Keratinocyte (primary cell): ENCODE results near the gene ITPR2. TPM values are rescaled to one million over a fixed set of nuclear protein-coding genes. Genes with fewer than 3 reads are reported as not detected.

Source experiments
- DNase-seq: peaks from one replicate; pipeline ENCODE4 v3.0.0-alpha.2; 2011; ENCODE audit warnings: low read depth, missing footprints, low spot score
- FAIRE-seq: peaks from 2 replicates; lab custom pipeline; 2011; peaks lifted over from hg19 to GRCh38; lab: Jason Lieb, UNC
- H2AFZ ChIP-seq: 2 replicates; pipeline ENCODE4 v1.6.0; 2012; ENCODE audit warnings: low read length, control low read depth, inconsistent platforms; ENCODE audit not compliant: control insufficient read depth
- H3K27ac ChIP-seq: 2 replicates; pipeline ENCODE4 v1.5.1; 2011; ENCODE audit warnings: low read length; ENCODE audit not compliant: control insufficient read depth, insufficient read depth
- H3K27me3 ChIP-seq: 3 replicates; pipeline ENCODE4 v1.6.0; 2011; ENCODE audit warnings: low read length; ENCODE audit not compliant: control insufficient read depth, insufficient read depth; ENCODE audit errors: extremely low read depth
- H3K36me3 ChIP-seq, 2 experiments: 2 replicates in 1 of 2; 3 replicates in 1 of 2; pipeline ENCODE4 v1.5.1; 2011; ENCODE audit warnings: low read length in 2 of 2, mild to moderate bottlenecking in 1 of 2; ENCODE audit not compliant: control insufficient read depth in 2 of 2, insufficient read depth in 2 of 2; ENCODE audit errors: extremely low read depth in 1 of 2
- H3K4me1 ChIP-seq: 3 replicates; pipeline ENCODE4 v1.5.1; 2011; ENCODE audit warnings: low read length; ENCODE audit not compliant: control insufficient read depth, insufficient read depth; ENCODE audit errors: extremely low read depth
- H3K4me2 ChIP-seq: 3 replicates; pipeline ENCODE4 v1.6.0; 2011; ENCODE audit warnings: low read depth, low read length; ENCODE audit not compliant: control insufficient read depth, insufficient read depth; ENCODE audit errors: extremely low read depth
- H3K4me3 ChIP-seq, 3 experiments: fragments of 200-600 bp in 1 of 3; sonication (generic) in 1 of 3; 2 replicates in 2 of 3; 3 replicates in 1 of 3; pipeline ENCODE4 v1.5.1; 2011 to 2016; ENCODE audit warnings: low read length in 3 of 3, mild to moderate bottlenecking in 3 of 3, control low read depth in 2 of 3, inconsistent platforms in 1 of 3, low read depth in 1 of 3, mixed read lengths in 1 of 3, mixed run types in 1 of 3, moderate library complexity in 1 of 3; ENCODE audit not compliant: control insufficient read depth in 2 of 3, insufficient read depth in 2 of 3; ENCODE audit errors: extremely low read depth in 1 of 3
- H3K79me2 ChIP-seq: 2 replicates; pipeline ENCODE4 v1.6.0; 2012; ENCODE audit warnings: low read length; ENCODE audit not compliant: control insufficient read depth, insufficient read depth
- H3K9ac ChIP-seq: 3 replicates; pipeline ENCODE4 v1.6.0; 2011; ENCODE audit warnings: low read length; ENCODE audit not compliant: control insufficient read depth, insufficient read depth; ENCODE audit errors: extremely low read depth
- H3K9me1 ChIP-seq: 3 replicates; pipeline ENCODE4 v1.6.0; 2011; ENCODE audit warnings: low read length; ENCODE audit not compliant: control insufficient read depth, insufficient read depth; ENCODE audit errors: extremely low read depth
- H3K9me3 ChIP-seq: 2 replicates; pipeline ENCODE4 v1.5.1; 2012; ENCODE audit warnings: low read depth, low read length; ENCODE audit not compliant: control insufficient read depth
- H4K20me1 ChIP-seq: 3 replicates; pipeline ENCODE4 v1.6.0; 2011; ENCODE audit warnings: low read length; ENCODE audit not compliant: control insufficient read depth, insufficient read depth; ENCODE audit errors: extremely low read depth
- EZH2 ChIP-seq: IDR thresholded peaks from one replicate; pipeline ENCODE4 v1.6.1; 2012; ENCODE audit warnings: inconsistent platforms, mild to moderate bottlenecking, low read length, moderate library complexity
- dilution Hi-C: fragments of 300-500 bp; cut with MboI; formaldehyde crosslinking; loops from one replicate; pipeline ENCODE4 v1.7.0; 2020; ENCODE audit warnings: low sequenced_read_pairs; ENCODE audit not compliant: extremely low pct_ligation_motif_present
- polyA plus RNA-seq, 5 experiments: library from polyadenylated mRNA; depleted of rRNA in 3 of 5; stranded (reverse) in 3 of 5; stranded (forward) in 1 of 5; unstranded in 1 of 5; fragments of >200 nt; gene quantifications; 1 replicate in 1 of 5; 2 replicates in 3 of 5; 3 replicates in 1 of 5; pipeline versions ENCODE4 v1.2.1 to v1.2.3, GENCODE V29; 2011 to 2012; ENCODE audit warnings: missing spikeins in 2 of 5, low read depth in 1 of 5, low replicate concordance in 1 of 5
- TF ChIP-seq, protein P1 (sequence below), 3 experiments: IDR thresholded peaks in 1 of 3; conservative IDR thresholded peaks in 1 of 3; optimal IDR thresholded peaks in 1 of 3; 2 replicates in 2 of 3; 3 replicates in 1 of 3; pipeline versions ENCODE3 to v1.5.1; 2011; ENCODE audit warnings: low read length in 3 of 3, mild to moderate bottlenecking in 3 of 3, moderate library complexity in 2 of 3, control low read depth in 1 of 3, inconsistent platforms in 1 of 3; ENCODE audit not compliant: insufficient read depth in 2 of 3; ENCODE audit errors: extremely low read depth in 1 of 3

The ITPR2 gene
- polyA plus RNA-seq, 1 donor (not counting 4 experiments of a cell fraction or from before 2014, with no cell fraction given): 7.6 TPM

- Histone ChIP-seq H3K27ac (no peak overlapping the region), H3K4me2 (no peak overlapping the region), H3K79me2 (no peaks in the 10 kb centered on the region), H3K9ac (no peak overlapping the region), H3K36me3 (no peaks in the 10 kb centered on the region), H2AFZ (no peak overlapping the region), H4K20me1 (no peaks in the 10 kb centered on the region), H3K4me3 (no peak overlapping the region), H3K9me1 (no peaks in the 10 kb centered on the region), H3K9me3 (no peaks in the 10 kb centered on the region), H3K27me3 (no peaks in the 10 kb centered on the region), H3K4me1 (no peaks in the 10 kb centered on the region)
- FAIRE-seq: no peak
- TF ChIP-seq, protein P1, sequence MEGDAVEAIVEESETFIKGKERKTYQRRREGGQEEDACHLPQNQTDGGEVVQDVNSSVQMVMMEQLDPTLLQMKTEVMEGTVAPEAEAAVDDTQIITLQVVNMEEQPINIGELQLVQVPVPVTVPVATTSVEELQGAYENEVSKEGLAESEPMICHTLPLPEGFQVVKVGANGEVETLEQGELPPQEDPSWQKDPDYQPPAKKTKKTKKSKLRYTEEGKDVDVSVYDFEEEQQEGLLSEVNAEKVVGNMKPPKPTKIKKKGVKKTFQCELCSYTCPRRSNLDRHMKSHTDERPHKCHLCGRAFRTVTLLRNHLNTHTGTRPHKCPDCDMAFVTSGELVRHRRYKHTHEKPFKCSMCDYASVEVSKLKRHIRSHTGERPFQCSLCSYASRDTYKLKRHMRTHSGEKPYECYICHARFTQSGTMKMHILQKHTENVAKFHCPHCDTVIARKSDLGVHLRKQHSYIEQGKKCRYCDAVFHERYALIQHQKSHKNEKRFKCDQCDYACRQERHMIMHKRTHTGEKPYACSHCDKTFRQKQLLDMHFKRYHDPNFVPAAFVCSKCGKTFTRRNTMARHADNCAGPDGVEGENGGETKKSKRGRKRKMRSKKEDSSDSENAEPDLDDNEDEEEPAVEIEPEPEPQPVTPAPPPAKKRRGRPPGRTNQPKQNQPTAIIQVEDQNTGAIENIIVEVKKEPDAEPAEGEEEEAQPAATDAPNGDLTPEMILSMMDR (optimal IDR thresholded peaks at IDR 0.05 in 1 of 3, IDR thresholded peaks at IDR 0.05 in 1 of 3, conservative IDR thresholded peaks at IDR 0.05 in 1 of 3; ENCODE audit: extremely low read depth in 1 of 3, insufficient read depth in 2 of 3, low read length in 3 of 3): no peak
- TF ChIP-seq EZH2: no peak
- DNase-seq: no peak
- dilution Hi-C loops: no loop called here
These were observed 361.4 kb downstream of the ITPR2 start for GRCh38 chr12:26471560-26471959.

DNA sequence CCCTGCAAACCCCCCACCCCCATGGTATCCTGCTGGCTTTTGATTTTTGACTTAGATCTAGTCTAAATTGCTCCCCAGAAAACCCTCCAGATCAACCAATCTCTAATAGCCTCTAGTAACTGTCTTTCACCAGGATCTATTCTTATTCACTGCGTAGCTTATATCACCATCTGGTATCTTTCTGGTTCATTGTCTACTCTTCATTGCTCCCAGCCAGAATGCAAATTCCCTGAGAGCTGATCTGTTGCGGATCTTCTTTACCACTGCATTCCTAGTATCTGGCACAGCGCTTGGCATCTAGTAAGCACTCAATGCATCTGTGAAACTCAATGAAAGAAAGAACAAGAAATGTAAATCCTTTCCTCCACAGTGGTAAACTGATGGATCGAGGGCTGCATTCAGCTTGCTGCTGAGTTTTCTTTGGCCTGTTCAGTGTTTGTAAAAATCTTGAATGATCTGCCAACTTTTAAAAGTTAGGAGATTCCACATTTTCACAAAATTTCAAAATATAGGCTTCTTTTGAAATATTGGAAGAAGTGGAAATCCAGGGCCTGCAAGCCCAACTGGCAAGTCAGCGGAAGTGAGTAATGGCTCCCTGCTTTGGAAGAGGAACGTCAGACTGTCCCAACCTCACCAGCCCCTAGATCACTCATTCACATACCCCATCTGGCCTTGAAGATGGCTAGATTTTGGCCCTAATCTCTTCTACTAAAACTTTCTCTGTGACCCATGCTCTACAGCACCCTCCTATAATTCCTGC, 363.4 kb downstream of the ITPR2 start:
- Histone ChIP-seq H3K9ac (no peak overlapping the region), H3K79me2 (no peaks in the 10 kb centered on the region), H3K4me2 (no peak overlapping the region), H4K20me1 (no peaks in the 10 kb centered on the region), H3K9me1 (no peaks in the 10 kb centered on the region), H3K36me3 (no peaks in the 10 kb centered on the region), H3K4me1 (no peaks in the 10 kb centered on the region), H2AFZ (no peak overlapping the region), H3K27me3 (no peaks in the 10 kb centered on the region), H3K9me3 (no peaks in the 10 kb centered on the region), H3K4me3 (no peak overlapping the region), H3K27ac (no peak overlapping the region)
- TF ChIP-seq, protein P1 (optimal IDR thresholded peaks at IDR 0.05 in 1 of 3, IDR thresholded peaks at IDR 0.05 in 1 of 3, conservative IDR thresholded peaks at IDR 0.05 in 1 of 3; ENCODE audit: extremely low read depth in 1 of 3, insufficient read depth in 2 of 3, low read length in 3 of 3): no peak
- no peak for TF ChIP-seq EZH2
- dilution Hi-C loops: no loop called here
- DNase-seq: no peak
- FAIRE-seq: no peak
